ENCODE measurements around the gene SYNJ1.

DNA sequence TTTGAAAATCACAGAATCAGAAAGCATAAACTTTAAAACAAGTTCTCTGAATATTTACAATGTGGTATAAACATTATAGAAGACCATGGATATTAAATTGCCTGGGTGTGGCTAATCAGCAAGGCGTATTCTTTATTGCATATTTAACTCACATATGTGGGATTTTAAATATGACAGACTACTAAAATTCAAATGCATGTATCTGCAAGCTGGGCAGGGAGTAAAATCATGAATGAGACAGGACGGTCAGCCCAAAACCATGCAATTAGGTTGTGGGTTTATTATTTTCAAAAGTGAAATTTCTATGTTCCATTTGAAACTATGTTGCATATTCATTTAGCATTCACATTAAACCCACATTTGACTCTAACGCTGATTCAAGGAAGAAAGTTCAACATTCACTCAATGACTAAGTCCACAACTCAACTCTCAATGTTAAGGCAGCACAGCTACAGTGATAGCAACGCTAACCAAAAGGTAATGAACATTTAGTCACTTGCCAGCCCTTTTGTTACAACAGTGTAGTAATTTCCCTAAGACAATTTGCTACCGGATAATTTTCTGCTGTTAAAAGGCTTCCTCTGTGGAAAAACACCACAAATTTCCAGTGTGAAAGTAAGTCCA is 6.3 kb upstream of the SYNJ1 start:
- TF ChIP-seq POLR2AphosphoS5 (IDR thresholded peaks at IDR 0.05; ENCODE audit: control insufficient read depth, insufficient read depth, low read depth, low read length) (no peak), HIVEP1 (CRISPR knock-in tag; IDR thresholded peaks at IDR 0.05) (no peak)

Measured in K562 (cell line).